Measurements from ENCODE around the gene AP1M1. TPM values are rescaled to one million over a fixed set of nuclear protein-coding genes. Genes with fewer than 3 reads are reported as not detected.

AP1M1 gene
- total RNA-seq, 1 donor from 2014 or later: 162 TPM

- peak in 1 of 2 donors; percentile 86 for DNase-seq (ENCODE audit: low spot score in 2 of 2)
- H3K4me3 ChIP-seq: peak overlapping the region in 1 of 2 donors; percentile 32
Observed at GRCh38 chr19:16285769-16286498, 88.2 kb downstream of the AP1M1 start.

GRCh38 chr19:16288544-16288943, 90.8 kb downstream of the AP1M1 start:
- peak overlapping the region in 1 of 2 donors; percentile 2 for H3K27ac ChIP-seq
- intact Hi-C loops (cut with DNase I): no loop called here
- H3K4me1 ChIP-seq: peaks cover 20 to 51% of the 10 kb centered on the region in 2 donors

More at GRCh38 chr19:16285769-16286498, 88.2 kb downstream of the AP1M1 start:
- intact Hi-C loops (cut with DNase I): no loop called here
- Histone ChIP-seq H3K9me3 (no peaks in the 10 kb centered on the region), H3K27me3 (no peaks in the 10 kb centered on the region), H3K27ac (peak overlapping the region; percentile 95), H3K4me1 (peaks cover 20 to 52% of the 10 kb centered on the region in 2 donors), H3K36me3 (no peaks in the 10 kb centered on the region)
- no peak for TF ChIP-seq CTCF (IDR thresholded peaks at IDR 0.05)

GRCh38 chr19:16289594-16289993, 91.9 kb downstream of the AP1M1 start:
- no peaks in the 10 kb centered on the region for H3K27me3 ChIP-seq
- no peak for TF ChIP-seq CTCF (IDR thresholded peaks at IDR 0.05)
- intact Hi-C loops (cut with DNase I): no loop called here
- H3K4me3 ChIP-seq: no peak overlapping the region
- no peak for DNase-seq (ENCODE audit: low spot score in 2 of 2)
- peaks cover 17 to 49% of the 10 kb centered on the region in 2 donors for H3K4me1 ChIP-seq
- no peaks in the 10 kb centered on the region for H3K36me3 ChIP-seq
- no peaks in the 10 kb centered on the region for H3K9me3 ChIP-seq
- H3K27ac ChIP-seq: no peak overlapping the region

More at GRCh38 chr19:16288544-16288943, 90.8 kb downstream of the AP1M1 start:
- no peaks in the 10 kb centered on the region for H3K9me3 ChIP-seq
- H3K4me3 ChIP-seq: no peak overlapping the region
- no peak for TF ChIP-seq CTCF (IDR thresholded peaks at IDR 0.05)
- DNase-seq (ENCODE audit: low spot score in 2 of 2): no peak
- H3K36me3 ChIP-seq: no peaks in the 10 kb centered on the region
- H3K27me3 ChIP-seq: no peaks in the 10 kb centered on the region

GRCh38 chr19:16290692-16291091, 93.0 kb downstream of the AP1M1 start:
- no peaks in the 10 kb centered on the region for H3K36me3 ChIP-seq
- H3K4me1 ChIP-seq: peaks cover 17 to 40% of the 10 kb centered on the region in 2 donors
- no peaks in the 10 kb centered on the region for H3K27me3 ChIP-seq
- no peak overlapping the region for H3K4me3 ChIP-seq
- H3K9me3 ChIP-seq: no peaks in the 10 kb centered on the region
- TF ChIP-seq CTCF (IDR thresholded peaks at IDR 0.05): no peak
- intact Hi-C loops (cut with DNase I): no loop called here
- H3K27ac ChIP-seq: peak overlapping the region; percentile 10 to 42
- no peak for DNase-seq (ENCODE audit: low spot score in 2 of 2)

- Histone ChIP-seq H3K4me3 (peak overlapping the region; percentile 24 to 45), H3K27me3 (no peaks in the 10 kb centered on the region), H3K4me1 (peaks cover 8 to 15% of the 10 kb centered on the region in 2 donors), H3K9me3 (no peaks in the 10 kb centered on the region), H3K27ac (peak overlapping the region; percentile 92 to 97), H3K36me3 (no peaks in the 10 kb centered on the region)
- no peak for TF ChIP-seq CTCF (IDR thresholded peaks at IDR 0.05)
- intact Hi-C loops (cut with DNase I): loop anchor here (1.0 to 2.0 kb wide), 3 partner anchors 19 to 31 kb away; partner anchors contain the start of gene KLF2
- DNase-seq (ENCODE audit: low spot score in 2 of 2): peak; percentile 39 to 93
Observed at GRCh38 chr19:16293118-16294091, 95.7 kb downstream of the AP1M1 start.
